ENCODE results near the gene CUL4A. TPM values are rescaled to one million over a fixed set of nuclear protein-coding genes. Genes with fewer than 3 reads are reported as not detected.

Gene CUL4A
- total and polyA plus RNA-seq, 9 of the 15 experiments (the other 6 are each of a cell fraction or from before 2014, with no cell fraction given), result 21.1 to 92.0 (median 63.2) TPM

DNA sequence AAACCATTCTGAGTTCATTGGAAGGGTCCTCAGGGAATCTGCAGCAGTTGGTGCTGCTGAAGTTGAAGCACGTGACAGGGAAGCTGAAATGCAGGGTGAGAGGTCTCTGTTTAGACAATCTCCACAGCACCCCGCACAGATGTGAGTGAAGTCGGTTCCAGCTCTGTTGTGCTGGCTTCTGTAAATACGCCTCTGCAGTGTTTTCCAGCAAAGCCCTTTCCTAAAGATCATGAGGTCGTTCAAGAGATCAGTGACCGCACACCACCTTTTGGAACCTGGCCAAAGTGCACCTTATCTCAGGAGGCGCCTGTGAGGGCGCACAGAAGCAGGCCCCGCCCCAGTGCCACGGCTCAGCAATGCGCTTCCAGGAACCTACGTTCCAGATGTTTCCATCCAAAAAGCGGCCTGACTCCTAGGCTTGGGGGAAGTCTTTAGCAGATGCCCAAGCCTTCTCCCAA is 10.8 kb downstream of the CUL4A start (continued):
- TF ChIP-seq, protein P1, sequence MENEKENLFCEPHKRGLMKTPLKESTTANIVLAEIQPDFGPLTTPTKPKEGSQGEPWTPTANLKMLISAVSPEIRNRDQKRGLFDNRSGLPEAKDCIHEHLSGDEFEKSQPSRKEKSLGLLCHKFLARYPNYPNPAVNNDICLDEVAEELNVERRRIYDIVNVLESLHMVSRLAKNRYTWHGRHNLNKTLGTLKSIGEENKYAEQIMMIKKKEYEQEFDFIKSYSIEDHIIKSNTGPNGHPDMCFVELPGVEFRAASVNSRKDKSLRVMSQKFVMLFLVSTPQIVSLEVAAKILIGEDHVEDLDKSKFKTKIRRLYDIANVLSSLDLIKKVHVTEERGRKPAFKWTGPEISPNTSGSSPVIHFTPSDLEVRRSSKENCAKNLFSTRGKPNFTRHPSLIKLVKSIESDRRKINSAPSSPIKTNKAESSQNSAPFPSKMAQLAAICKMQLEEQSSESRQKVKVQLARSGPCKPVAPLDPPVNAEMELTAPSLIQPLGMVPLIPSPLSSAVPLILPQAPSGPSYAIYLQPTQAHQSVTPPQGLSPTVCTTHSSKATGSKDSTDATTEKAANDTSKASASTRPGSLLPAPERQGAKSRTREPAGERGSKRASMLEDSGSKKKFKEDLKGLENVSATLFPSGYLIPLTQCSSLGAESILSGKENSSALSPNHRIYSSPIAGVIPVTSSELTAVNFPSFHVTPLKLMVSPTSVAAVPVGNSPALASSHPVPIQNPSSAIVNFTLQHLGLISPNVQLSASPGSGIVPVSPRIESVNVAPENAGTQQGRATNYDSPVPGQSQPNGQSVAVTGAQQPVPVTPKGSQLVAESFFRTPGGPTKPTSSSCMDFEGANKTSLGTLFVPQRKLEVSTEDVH (IDR thresholded peaks at IDR 0.05; ENCODE audit: low read depth, partially characterized antibody), result no peak
- TF ChIP-seq KDM1A (IDR thresholded peaks at IDR 0.05) (peak in 1 of 2 experiments; percentile 48; a peak in 1 of 4 replicates), GABPB1 (CRISPR knock-in tag; IDR thresholded peaks at IDR 0.05) (no peak), MTF1 (CRISPR knock-in tag; IDR thresholded peaks at IDR 0.05; ENCODE audit: borderline replicate concordance) (no peak), POLR2AphosphoS2 (IDR thresholded peaks at IDR 0.05; ENCODE audit: low read length) (no peak), TGIF2 (CRISPR knock-in tag; IDR thresholded peaks at IDR 0.05) (no peak), ZNF766 (CRISPR knock-in tag; conservative IDR thresholded peaks at IDR 0.05) (no peak), ZNF830 (CRISPR knock-in tag; IDR thresholded peaks at IDR 0.05) (no peak), CTBP1 (IDR thresholded peaks at IDR 0.05; ENCODE audit: borderline replicate concordance) (peak; percentile 91), RBM15 (IDR thresholded peaks at IDR 0.05; ENCODE audit: insufficient read depth, low read length) (no peak), CCNT2 (IDR thresholded peaks at IDR 0.05; ENCODE audit: borderline replicate concordance, extremely low read depth, insufficient read length, low read depth, low read length) (peak; percentile 49), ESRRA (IDR thresholded peaks at IDR 0.05; ENCODE audit: borderline replicate concordance, low read depth) (peak; percentile 82; the same call in 1 of the 2 replicates), RBM17 (IDR thresholded peaks at IDR 0.05; ENCODE audit: borderline replicate concordance, low read depth, low read length) (no peak)
- TF ChIP-seq, protein P2, sequence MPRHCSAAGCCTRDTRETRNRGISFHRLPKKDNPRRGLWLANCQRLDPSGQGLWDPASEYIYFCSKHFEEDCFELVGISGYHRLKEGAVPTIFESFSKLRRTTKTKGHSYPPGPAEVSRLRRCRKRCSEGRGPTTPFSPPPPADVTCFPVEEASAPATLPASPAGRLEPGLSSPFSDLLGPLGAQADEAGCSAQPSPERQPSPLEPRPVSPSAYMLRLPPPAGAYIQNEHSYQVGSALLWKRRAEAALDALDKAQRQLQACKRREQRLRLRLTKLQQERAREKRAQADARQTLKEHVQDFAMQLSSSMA (CRISPR knock-in tag; IDR thresholded peaks at IDR 0.05), result no peak
- TF ChIP-seq, protein P3, sequence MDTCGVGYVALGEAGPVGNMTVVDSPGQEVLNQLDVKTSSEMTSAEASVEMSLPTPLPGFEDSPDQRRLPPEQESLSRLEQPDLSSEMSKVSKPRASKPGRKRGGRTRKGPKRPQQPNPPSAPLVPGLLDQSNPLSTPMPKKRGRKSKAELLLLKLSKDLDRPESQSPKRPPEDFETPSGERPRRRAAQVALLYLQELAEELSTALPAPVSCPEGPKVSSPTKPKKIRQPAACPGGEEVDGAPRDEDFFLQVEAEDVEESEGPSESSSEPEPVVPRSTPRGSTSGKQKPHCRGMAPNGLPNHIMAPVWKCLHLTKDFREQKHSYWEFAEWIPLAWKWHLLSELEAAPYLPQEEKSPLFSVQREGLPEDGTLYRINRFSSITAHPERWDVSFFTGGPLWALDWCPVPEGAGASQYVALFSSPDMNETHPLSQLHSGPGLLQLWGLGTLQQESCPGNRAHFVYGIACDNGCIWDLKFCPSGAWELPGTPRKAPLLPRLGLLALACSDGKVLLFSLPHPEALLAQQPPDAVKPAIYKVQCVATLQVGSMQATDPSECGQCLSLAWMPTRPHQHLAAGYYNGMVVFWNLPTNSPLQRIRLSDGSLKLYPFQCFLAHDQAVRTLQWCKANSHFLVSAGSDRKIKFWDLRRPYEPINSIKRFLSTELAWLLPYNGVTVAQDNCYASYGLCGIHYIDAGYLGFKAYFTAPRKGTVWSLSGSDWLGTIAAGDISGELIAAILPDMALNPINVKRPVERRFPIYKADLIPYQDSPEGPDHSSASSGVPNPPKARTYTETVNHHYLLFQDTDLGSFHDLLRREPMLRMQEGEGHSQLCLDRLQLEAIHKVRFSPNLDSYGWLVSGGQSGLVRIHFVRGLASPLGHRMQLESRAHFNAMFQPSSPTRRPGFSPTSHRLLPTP (IDR thresholded peaks at IDR 0.05; ENCODE audit: borderline replicate concordance, extremely low read depth, insufficient read length), result no peak
- TF ChIP-seq, protein P4, sequence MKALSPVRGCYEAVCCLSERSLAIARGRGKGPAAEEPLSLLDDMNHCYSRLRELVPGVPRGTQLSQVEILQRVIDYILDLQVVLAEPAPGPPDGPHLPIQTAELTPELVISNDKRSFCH (CRISPR knock-in tag; IDR thresholded peaks at IDR 0.05), result no peak
- TF ChIP-seq, protein P4 (tag; IDR thresholded peaks at IDR 0.05), result no peak
- TF ChIP-seq, protein P5, sequence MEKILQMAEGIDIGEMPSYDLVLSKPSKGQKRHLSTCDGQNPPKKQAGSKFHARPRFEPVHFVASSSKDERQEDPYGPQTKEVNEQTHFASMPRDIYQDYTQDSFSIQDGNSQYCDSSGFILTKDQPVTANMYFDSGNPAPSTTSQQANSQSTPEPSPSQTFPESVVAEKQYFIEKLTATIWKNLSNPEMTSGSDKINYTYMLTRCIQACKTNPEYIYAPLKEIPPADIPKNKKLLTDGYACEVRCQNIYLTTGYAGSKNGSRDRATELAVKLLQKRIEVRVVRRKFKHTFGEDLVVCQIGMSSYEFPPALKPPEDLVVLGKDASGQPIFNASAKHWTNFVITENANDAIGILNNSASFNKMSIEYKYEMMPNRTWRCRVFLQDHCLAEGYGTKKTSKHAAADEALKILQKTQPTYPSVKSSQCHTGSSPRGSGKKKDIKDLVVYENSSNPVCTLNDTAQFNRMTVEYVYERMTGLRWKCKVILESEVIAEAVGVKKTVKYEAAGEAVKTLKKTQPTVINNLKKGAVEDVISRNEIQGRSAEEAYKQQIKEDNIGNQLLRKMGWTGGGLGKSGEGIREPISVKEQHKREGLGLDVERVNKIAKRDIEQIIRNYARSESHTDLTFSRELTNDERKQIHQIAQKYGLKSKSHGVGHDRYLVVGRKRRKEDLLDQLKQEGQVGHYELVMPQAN (IDR thresholded peaks at IDR 0.05; ENCODE audit: borderline replicate concordance), result no peak

All from K562 (cell line).